Measurements from ENCODE around the gene INPP5D. TPM values are rescaled to one million over a fixed set of nuclear protein-coding genes. Genes with fewer than 3 reads are reported as not detected.

The INPP5D gene
- total RNA-seq, 1 experiment from 2014 or later: 17.2 TPM

DNA sequence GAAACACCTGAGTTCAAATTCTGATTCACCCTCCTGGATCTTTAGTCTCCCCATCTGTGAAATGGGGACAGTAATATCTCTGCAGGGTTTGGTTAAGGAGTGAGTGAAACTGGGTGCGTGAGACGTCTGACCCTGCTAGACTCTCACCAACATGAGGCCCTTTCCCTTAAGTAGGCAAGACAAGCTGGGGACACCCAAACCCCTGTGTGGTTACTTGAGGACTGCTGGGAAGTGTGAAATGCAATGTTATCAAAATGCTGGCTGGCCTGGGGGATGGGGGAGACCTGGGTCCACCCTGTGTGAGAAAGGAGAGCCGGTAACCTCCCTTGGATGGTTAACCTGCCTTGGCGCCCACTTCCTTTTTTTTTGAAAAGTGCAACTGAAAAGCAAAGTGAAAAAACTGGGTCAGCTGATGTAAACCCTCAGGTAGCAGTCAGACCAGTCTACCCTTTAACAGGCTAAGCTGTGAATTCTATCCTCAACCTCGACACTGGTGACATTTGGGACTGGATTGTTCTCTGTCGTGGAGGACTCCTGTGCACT lies 82.3 kb downstream of the INPP5D start:
- TF ChIP-seq ESRRA (CRISPR knock-in tag; IDR thresholded peaks at IDR 0.05; ENCODE audit: borderline replicate concordance) (no peak), SMAD3 (CRISPR knock-in tag; IDR thresholded peaks at IDR 0.05; ENCODE audit: borderline replicate concordance) (no peak), SP1 (CRISPR knock-in tag; conservative IDR thresholded peaks at IDR 0.05) (no peak), TCF7 (CRISPR knock-in tag; IDR thresholded peaks at IDR 0.05; ENCODE audit: low read depth) (no peak), TEAD1 (CRISPR knock-in tag; IDR thresholded peaks at IDR 0.05) (no peak), NR3C1 (CRISPR knock-in tag; conservative IDR thresholded peaks at IDR 0.05; ENCODE audit: low read depth) (no peak)
- TF ChIP-seq, protein P1, sequence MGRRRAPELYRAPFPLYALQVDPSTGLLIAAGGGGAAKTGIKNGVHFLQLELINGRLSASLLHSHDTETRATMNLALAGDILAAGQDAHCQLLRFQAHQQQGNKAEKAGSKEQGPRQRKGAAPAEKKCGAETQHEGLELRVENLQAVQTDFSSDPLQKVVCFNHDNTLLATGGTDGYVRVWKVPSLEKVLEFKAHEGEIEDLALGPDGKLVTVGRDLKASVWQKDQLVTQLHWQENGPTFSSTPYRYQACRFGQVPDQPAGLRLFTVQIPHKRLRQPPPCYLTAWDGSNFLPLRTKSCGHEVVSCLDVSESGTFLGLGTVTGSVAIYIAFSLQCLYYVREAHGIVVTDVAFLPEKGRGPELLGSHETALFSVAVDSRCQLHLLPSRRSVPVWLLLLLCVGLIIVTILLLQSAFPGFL (CRISPR knock-in tag; IDR thresholded peaks at IDR 0.05; ENCODE audit: borderline replicate concordance): no peak
- TF ChIP-seq, protein P2, sequence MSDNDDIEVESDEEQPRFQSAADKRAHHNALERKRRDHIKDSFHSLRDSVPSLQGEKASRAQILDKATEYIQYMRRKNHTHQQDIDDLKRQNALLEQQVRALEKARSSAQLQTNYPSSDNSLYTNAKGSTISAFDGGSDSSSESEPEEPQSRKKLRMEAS (CRISPR knock-in tag; IDR thresholded peaks at IDR 0.05): no peak
- TF ChIP-seq, protein P3, sequence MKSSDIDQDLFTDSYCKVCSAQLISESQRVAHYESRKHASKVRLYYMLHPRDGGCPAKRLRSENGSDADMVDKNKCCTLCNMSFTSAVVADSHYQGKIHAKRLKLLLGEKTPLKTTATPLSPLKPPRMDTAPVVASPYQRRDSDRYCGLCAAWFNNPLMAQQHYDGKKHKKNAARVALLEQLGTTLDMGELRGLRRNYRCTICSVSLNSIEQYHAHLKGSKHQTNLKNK (CRISPR knock-in tag; IDR thresholded peaks at IDR 0.05): no peak
- ATAC-seq (no peak), DNase-seq (ENCODE audit: low spot score) (no peak)
- CTCF ChIA-PET: interaction anchor here (1.0 to 3.8 kb wide), 3 partner anchors 13 to 94 kb away, joined by 3 to 25 read pairs (median 3); no protein-coding TSS in a partner anchor
- Mint-ChIP-seq H3K27ac (peak overlapping the region; percentile 93), H3K4me3 (peak overlapping the region; percentile 3), H3K4me1 (peaks cover 63% of the 10 kb centered on the region), H3K27me3 (ENCODE audit: low read depth) (no peaks in the 10 kb centered on the region), H3K9me3 (peaks cover 22% of the 10 kb centered on the region), H3K36me3 (peaks cover 43% of the 10 kb centered on the region)
- POLR2A ChIA-PET: no interaction called here

DNA sequence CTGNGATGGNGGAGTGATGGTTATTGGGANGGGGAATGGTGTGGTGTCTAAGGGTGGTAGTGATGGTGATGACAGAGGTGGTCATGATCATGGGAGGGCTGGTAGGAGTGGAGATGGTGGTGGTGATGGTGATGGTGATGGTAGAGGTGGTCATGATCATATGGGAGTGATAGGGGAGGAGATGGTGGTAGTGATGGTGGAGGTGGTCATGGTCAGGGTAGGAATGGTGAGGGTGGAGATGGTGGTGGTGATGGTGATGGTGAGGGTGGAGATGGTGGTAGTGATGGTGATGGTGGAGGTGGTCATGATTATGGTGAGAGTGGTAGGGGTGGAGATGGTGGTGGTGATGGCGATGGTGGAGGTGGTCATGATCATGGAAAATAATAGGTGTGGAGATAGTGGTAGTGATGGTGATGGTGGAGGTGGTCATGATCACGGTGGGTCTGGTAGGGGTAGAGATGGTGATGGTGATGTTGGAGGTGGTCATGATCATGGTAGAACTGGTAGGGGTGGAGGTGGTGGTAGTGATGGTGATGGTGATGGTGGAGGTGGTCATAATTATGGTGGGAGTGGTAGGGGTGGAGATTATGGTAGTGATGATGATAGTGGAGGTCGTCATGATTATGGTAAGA lies 83.7 kb downstream of the INPP5D start:
- ChIA-PET CTCF (interaction anchor here (3.8 kb wide), 1 partner anchor 14 kb away, joined by 25 read pairs; no protein-coding TSS in a partner anchor), POLR2A (no interaction called here)
- ATAC-seq (no peak), DNase-seq (ENCODE audit: low spot score) (no peak)
- Mint-ChIP-seq H3K9me3 (peaks cover 22% of the 10 kb centered on the region), H3K36me3 (peaks cover 50% of the 10 kb centered on the region), H3K27me3 (ENCODE audit: low read depth) (no peaks in the 10 kb centered on the region), H3K27ac (no peak overlapping the region; the same call in 1 of the 2 replicates), H3K4me3 (no peak overlapping the region), H3K4me1 (peaks cover 56% of the 10 kb centered on the region)
- TF ChIP-seq, protein P4, sequence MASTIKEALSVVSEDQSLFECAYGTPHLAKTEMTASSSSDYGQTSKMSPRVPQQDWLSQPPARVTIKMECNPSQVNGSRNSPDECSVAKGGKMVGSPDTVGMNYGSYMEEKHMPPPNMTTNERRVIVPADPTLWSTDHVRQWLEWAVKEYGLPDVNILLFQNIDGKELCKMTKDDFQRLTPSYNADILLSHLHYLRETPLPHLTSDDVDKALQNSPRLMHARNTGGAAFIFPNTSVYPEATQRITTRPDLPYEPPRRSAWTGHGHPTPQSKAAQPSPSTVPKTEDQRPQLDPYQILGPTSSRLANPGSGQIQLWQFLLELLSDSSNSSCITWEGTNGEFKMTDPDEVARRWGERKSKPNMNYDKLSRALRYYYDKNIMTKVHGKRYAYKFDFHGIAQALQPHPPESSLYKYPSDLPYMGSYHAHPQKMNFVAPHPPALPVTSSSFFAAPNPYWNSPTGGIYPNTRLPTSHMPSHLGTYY (CRISPR knock-in tag; IDR thresholded peaks at IDR 0.05): no peak
- TF ChIP-seq HMGA2 (CRISPR knock-in tag; IDR thresholded peaks at IDR 0.05) (no peak), NR3C1 (CRISPR knock-in tag; conservative IDR thresholded peaks at IDR 0.05; ENCODE audit: low read depth) (no peak), TEAD1 (CRISPR knock-in tag; IDR thresholded peaks at IDR 0.05) (no peak), SMAD4 (CRISPR knock-in tag; IDR thresholded peaks at IDR 0.05) (no peak), SMAD3 (CRISPR knock-in tag; IDR thresholded peaks at IDR 0.05; ENCODE audit: borderline replicate concordance) (no peak), ZNF671 (CRISPR knock-in tag; IDR thresholded peaks at IDR 0.05) (no peak), ESRRA (CRISPR knock-in tag; IDR thresholded peaks at IDR 0.05; ENCODE audit: borderline replicate concordance) (no peak), NR1H2 (CRISPR knock-in tag; IDR thresholded peaks at IDR 0.05) (no peak)
- TF ChIP-seq, protein P5, sequence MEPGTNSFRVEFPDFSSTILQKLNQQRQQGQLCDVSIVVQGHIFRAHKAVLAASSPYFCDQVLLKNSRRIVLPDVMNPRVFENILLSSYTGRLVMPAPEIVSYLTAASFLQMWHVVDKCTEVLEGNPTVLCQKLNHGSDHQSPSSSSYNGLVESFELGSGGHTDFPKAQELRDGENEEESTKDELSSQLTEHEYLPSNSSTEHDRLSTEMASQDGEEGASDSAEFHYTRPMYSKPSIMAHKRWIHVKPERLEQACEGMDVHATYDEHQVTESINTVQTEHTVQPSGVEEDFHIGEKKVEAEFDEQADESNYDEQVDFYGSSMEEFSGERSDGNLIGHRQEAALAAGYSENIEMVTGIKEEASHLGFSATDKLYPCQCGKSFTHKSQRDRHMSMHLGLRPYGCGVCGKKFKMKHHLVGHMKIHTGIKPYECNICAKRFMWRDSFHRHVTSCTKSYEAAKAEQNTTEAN (CRISPR knock-in tag; IDR thresholded peaks at IDR 0.05): no peak
- TF ChIP-seq, protein P6, sequence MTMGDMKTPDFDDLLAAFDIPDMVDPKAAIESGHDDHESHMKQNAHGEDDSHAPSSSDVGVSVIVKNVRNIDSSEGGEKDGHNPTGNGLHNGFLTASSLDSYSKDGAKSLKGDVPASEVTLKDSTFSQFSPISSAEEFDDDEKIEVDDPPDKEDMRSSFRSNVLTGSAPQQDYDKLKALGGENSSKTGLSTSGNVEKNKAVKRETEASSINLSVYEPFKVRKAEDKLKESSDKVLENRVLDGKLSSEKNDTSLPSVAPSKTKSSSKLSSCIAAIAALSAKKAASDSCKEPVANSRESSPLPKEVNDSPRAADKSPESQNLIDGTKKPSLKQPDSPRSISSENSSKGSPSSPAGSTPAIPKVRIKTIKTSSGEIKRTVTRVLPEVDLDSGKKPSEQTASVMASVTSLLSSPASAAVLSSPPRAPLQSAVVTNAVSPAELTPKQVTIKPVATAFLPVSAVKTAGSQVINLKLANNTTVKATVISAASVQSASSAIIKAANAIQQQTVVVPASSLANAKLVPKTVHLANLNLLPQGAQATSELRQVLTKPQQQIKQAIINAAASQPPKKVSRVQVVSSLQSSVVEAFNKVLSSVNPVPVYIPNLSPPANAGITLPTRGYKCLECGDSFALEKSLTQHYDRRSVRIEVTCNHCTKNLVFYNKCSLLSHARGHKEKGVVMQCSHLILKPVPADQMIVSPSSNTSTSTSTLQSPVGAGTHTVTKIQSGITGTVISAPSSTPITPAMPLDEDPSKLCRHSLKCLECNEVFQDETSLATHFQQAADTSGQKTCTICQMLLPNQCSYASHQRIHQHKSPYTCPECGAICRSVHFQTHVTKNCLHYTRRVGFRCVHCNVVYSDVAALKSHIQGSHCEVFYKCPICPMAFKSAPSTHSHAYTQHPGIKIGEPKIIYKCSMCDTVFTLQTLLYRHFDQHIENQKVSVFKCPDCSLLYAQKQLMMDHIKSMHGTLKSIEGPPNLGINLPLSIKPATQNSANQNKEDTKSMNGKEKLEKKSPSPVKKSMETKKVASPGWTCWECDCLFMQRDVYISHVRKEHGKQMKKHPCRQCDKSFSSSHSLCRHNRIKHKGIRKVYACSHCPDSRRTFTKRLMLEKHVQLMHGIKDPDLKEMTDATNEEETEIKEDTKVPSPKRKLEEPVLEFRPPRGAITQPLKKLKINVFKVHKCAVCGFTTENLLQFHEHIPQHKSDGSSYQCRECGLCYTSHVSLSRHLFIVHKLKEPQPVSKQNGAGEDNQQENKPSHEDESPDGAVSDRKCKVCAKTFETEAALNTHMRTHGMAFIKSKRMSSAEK (CRISPR knock-in tag; IDR thresholded peaks at IDR 0.05; ENCODE audit: borderline replicate concordance): no peak
- TF ChIP-seq, protein P7, sequence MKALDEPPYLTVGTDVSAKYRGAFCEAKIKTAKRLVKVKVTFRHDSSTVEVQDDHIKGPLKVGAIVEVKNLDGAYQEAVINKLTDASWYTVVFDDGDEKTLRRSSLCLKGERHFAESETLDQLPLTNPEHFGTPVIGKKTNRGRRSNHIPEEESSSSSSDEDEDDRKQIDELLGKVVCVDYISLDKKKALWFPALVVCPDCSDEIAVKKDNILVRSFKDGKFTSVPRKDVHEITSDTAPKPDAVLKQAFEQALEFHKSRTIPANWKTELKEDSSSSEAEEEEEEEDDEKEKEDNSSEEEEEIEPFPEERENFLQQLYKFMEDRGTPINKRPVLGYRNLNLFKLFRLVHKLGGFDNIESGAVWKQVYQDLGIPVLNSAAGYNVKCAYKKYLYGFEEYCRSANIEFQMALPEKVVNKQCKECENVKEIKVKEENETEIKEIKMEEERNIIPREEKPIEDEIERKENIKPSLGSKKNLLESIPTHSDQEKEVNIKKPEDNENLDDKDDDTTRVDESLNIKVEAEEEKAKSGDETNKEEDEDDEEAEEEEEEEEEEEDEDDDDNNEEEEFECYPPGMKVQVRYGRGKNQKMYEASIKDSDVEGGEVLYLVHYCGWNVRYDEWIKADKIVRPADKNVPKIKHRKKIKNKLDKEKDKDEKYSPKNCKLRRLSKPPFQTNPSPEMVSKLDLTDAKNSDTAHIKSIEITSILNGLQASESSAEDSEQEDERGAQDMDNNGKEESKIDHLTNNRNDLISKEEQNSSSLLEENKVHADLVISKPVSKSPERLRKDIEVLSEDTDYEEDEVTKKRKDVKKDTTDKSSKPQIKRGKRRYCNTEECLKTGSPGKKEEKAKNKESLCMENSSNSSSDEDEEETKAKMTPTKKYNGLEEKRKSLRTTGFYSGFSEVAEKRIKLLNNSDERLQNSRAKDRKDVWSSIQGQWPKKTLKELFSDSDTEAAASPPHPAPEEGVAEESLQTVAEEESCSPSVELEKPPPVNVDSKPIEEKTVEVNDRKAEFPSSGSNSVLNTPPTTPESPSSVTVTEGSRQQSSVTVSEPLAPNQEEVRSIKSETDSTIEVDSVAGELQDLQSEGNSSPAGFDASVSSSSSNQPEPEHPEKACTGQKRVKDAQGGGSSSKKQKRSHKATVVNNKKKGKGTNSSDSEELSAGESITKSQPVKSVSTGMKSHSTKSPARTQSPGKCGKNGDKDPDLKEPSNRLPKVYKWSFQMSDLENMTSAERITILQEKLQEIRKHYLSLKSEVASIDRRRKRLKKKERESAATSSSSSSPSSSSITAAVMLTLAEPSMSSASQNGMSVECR (CRISPR knock-in tag; IDR thresholded peaks at IDR 0.05; ENCODE audit: borderline replicate concordance): no peak
- TF ChIP-seq, protein P8, sequence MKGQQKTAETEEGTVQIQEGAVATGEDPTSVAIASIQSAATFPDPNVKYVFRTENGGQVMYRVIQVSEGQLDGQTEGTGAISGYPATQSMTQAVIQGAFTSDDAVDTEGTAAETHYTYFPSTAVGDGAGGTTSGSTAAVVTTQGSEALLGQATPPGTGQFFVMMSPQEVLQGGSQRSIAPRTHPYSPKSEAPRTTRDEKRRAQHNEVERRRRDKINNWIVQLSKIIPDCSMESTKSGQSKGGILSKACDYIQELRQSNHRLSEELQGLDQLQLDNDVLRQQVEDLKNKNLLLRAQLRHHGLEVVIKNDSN (CRISPR knock-in tag; IDR thresholded peaks at IDR 0.05): no peak

All from WTC11 (cell line).